Superior temporal gyrus (tissue), 1 donor: ENCODE results near the gene GALNT4.

ENCODE experiments used
- DNase-seq: peaks from one replicate; pipeline ENCODE4 v3.0.0-alpha.2; 2016; ENCODE audit errors: extremely low spot score

GALNT4 gene

GRCh38 chr12:89524541-89525304 lies at the start of gene GALNT4:
TSS of gene GALNT4 (minus strand) at chr12:89524796. CDS start at chr12:89524549, 247 bp downstream.
- peak; percentile 79 for DNase-seq

GRCh38 chr12:89573051-89573810 lies 48.6 kb upstream of the GALNT4 start:
- DNase-seq = no peak

GRCh38 chr12:89571491-89572195 lies 47.0 kb upstream of the GALNT4 start:
- no peak for DNase-seq

GRCh38 chr12:89568484-89568883 lies 43.9 kb upstream of the GALNT4 start:
- no peak for DNase-seq

- DNase-seq = no peak
These were observed 43.2 kb upstream of the GALNT4 start for GRCh38 chr12:89567691-89568239.

- no peak for DNase-seq
These were observed 42.0 kb upstream of the GALNT4 start for GRCh38 chr12:89566615-89567014.

GRCh38 chr12:89565002-89565401 lies 40.4 kb upstream of the GALNT4 start:
- no peak for DNase-seq

- DNase-seq = no peak
These were observed 35.2 kb upstream of the GALNT4 start for GRCh38 chr12:89559753-89560152.

GRCh38 chr12:89556976-89557375 lies 32.4 kb upstream of the GALNT4 start:
- DNase-seq = no peak

- no peak for DNase-seq
These were observed 27.8 kb upstream of the GALNT4 start for GRCh38 chr12:89552376-89552775.

- no peak for DNase-seq
These were observed 27.2 kb upstream of the GALNT4 start for GRCh38 chr12:89551747-89552146.

- DNase-seq = peak; percentile 51
These were observed 22.5 kb upstream of the GALNT4 start for GRCh38 chr12:89547101-89547500.

- DNase-seq = no peak
These were observed 21.6 kb upstream of the GALNT4 start for GRCh38 chr12:89546151-89546550.

- no peak for DNase-seq
These were observed 20.1 kb upstream of the GALNT4 start for GRCh38 chr12:89544681-89545184.

GRCh38 chr12:89544022-89544421 lies 19.4 kb upstream of the GALNT4 start:
- peak; percentile 42 for DNase-seq

- peak; percentile 89 for DNase-seq
These were observed 18.5 kb upstream of the GALNT4 start for GRCh38 chr12:89542912-89543592.

GRCh38 chr12:89542236-89542635 lies 17.6 kb upstream of the GALNT4 start:
- DNase-seq = no peak

- no peak for DNase-seq
These were observed 16.0 kb upstream of the GALNT4 start for GRCh38 chr12:89540586-89540985.

GRCh38 chr12:89539426-89540223 lies 15.0 kb upstream of the GALNT4 start:
- DNase-seq = no peak

- no peak for DNase-seq
These were observed 14.3 kb upstream of the GALNT4 start for GRCh38 chr12:89538897-89539296.

GRCh38 chr12:89537389-89537788 lies 12.8 kb upstream of the GALNT4 start:
- no peak for DNase-seq
